Measurements from ENCODE around the gene ABLIM1. TPM values are rescaled to one million over a fixed set of nuclear protein-coding genes. Genes with fewer than 3 reads are reported as not detected.

Gene ABLIM1
- total RNA-seq, 1 donor from 2014 or later: 39.8 TPM

DNA sequence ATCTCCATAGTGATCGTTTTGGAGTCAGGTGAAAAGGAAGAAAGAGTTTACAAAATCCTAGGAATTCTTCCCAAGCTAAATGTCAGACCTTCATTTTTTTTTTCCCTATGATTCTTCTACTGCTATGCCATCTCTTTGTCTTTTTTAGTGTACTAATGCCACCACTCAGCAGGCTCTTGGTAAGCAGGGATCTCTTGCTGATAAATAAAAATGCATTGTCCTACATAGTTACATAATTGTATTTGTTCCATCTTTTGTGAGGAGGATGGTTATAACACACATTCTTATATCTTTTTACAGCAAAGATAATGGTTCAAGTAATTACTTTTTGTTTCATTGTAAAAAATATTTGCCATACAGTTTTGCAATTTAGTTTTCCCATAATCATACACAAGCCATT is 217.0 kb downstream of the ABLIM1 start:
- no peak overlapping the region for H2AFZ ChIP-seq (replicated peaks)
- no peak for TF ChIP-seq EZH2 (IDR thresholded peaks at IDR 0.05)
- TF ChIP-seq CTCF (IDR thresholded peaks at IDR 0.05): no peak
- no peak for TF ChIP-seq EZH2phosphoT487 (IDR thresholded peaks at IDR 0.05)
- no peaks in the 10 kb centered on the region for H3F3A ChIP-seq (ENCODE audit: low read depth)
- no peak overlapping the region for H3K4me2 ChIP-seq
- no peaks in the 10 kb centered on the region for H3K27me3 ChIP-seq
- no peak overlapping the region for H3K27ac ChIP-seq
- Mint-ChIP-seq H3K4me3 (no peak overlapping the region), H3K9me3 (no peaks in the 10 kb centered on the region), H3K27me3 (ENCODE audit: insufficient read depth, low read depth) (no peaks in the 10 kb centered on the region), H3K4me1 (no peaks in the 10 kb centered on the region), H3K27ac (no peak overlapping the region), H3K36me3 (peaks cover 38% of the 10 kb centered on the region)
- H3K4me3 ChIP-seq: no peak overlapping the region
- no peaks in the 10 kb centered on the region for H3K36me3 ChIP-seq
- no peak overlapping the region for H3K9ac ChIP-seq
- H3K9me3 ChIP-seq (ENCODE audit: low read depth): no peaks in the 10 kb centered on the region
- H3K4me1 ChIP-seq: no peaks in the 10 kb centered on the region
- H3K79me2 ChIP-seq (ENCODE audit: low read depth): no peaks in the 10 kb centered on the region
- no peak for DNase-seq (ENCODE audit: low spot score)
- H4K20me1 ChIP-seq (ENCODE audit: low read depth): no peaks in the 10 kb centered on the region

GRCh38 chr10:114437473-114438292 is 220.4 kb downstream of the ABLIM1 start:
- Histone ChIP-seq H3K4me2 (no peak overlapping the region), H3F3A (ENCODE audit: low read depth) (no peaks in the 10 kb centered on the region), H3K4me1 (no peaks in the 10 kb centered on the region), H3K27me3 (no peaks in the 10 kb centered on the region), H3K79me2 (ENCODE audit: low read depth) (no peaks in the 10 kb centered on the region), H2AFZ (replicated peaks) (no peak overlapping the region), H3K9ac (no peak overlapping the region), H3K9me3 (ENCODE audit: low read depth) (no peaks in the 10 kb centered on the region), H3K4me3 (no peak overlapping the region), H4K20me1 (ENCODE audit: low read depth) (no peaks in the 10 kb centered on the region), H3K27ac (no peak overlapping the region), H3K36me3 (no peaks in the 10 kb centered on the region)
- Mint-ChIP-seq H3K4me3 (no peak overlapping the region), H3K9me3 (no peaks in the 10 kb centered on the region), H3K27me3 (ENCODE audit: insufficient read depth, low read depth) (no peaks in the 10 kb centered on the region), H3K4me1 (no peaks in the 10 kb centered on the region), H3K36me3 (peaks cover 50% of the 10 kb centered on the region), H3K27ac (no peak overlapping the region)
- TF ChIP-seq EZH2 (IDR thresholded peaks at IDR 0.05): no peak
- TF ChIP-seq CTCF (IDR thresholded peaks at IDR 0.05): peak; percentile 67
- peak; percentile 52 for DNase-seq (ENCODE audit: low spot score)

GRCh38 chr10:114436941-114437340 is 221.1 kb downstream of the ABLIM1 start:
- Histone ChIP-seq H2AFZ (replicated peaks) (no peak overlapping the region), H3K27me3 (no peaks in the 10 kb centered on the region), H3F3A (ENCODE audit: low read depth) (no peaks in the 10 kb centered on the region), H3K79me2 (ENCODE audit: low read depth) (no peaks in the 10 kb centered on the region), H3K9ac (no peak overlapping the region), H3K36me3 (no peaks in the 10 kb centered on the region), H3K27ac (no peak overlapping the region), H4K20me1 (ENCODE audit: low read depth) (no peaks in the 10 kb centered on the region), H3K4me3 (no peak overlapping the region), H3K4me1 (no peaks in the 10 kb centered on the region), H3K4me2 (no peak overlapping the region), H3K9me3 (ENCODE audit: low read depth) (no peaks in the 10 kb centered on the region)
- TF ChIP-seq EZH2 (IDR thresholded peaks at IDR 0.05): no peak
- no peak for TF ChIP-seq EZH2phosphoT487 (IDR thresholded peaks at IDR 0.05)
- TF ChIP-seq CTCF (IDR thresholded peaks at IDR 0.05): no peak
- H3K4me3 Mint-ChIP-seq: no peak overlapping the region
- H3K36me3 Mint-ChIP-seq: peaks cover 52% of the 10 kb centered on the region
- H3K27ac Mint-ChIP-seq: no peak overlapping the region
- H3K27me3 Mint-ChIP-seq (ENCODE audit: insufficient read depth, low read depth): no peaks in the 10 kb centered on the region
- no peaks in the 10 kb centered on the region for H3K9me3 Mint-ChIP-seq
- no peaks in the 10 kb centered on the region for H3K4me1 Mint-ChIP-seq
- no peak for DNase-seq (ENCODE audit: low spot score)

Data from neural progenitor cell (in vitro differentiated cells).